HepG2 (cell line): Measurements from ENCODE around the gene SLC19A1. TPM values are rescaled to one million over a fixed set of nuclear protein-coding genes. Genes with fewer than 3 reads are reported as not detected.

ENCODE experiments used
- CAMTA2 ChIP-seq: sonication (generic); formaldehyde crosslinking; IDR thresholded peaks from 2 replicates; pipeline ENCODE4 v1.4.0; 2020; ENCODE audit warnings: mild to moderate bottlenecking, missing genetic modification reagents, borderline replicate concordance
- CEBPG ChIP-seq: IDR thresholded peaks from 2 replicates; pipeline ENCODE4 v1.6.1; 2016
- CREM ChIP-seq, 2 experiments: sonication (generic) in 1 of 2; formaldehyde crosslinking in 1 of 2; IDR thresholded peaks; 2 replicates each; pipeline versions ENCODE4 v1.4.0 to v1.6.1; 2016 to 2020; ENCODE audit warnings: antibody characterized with exemption in 1 of 2, mild to moderate bottlenecking in 1 of 2, missing genetic modification reagents in 1 of 2
- FOXO4 ChIP-seq: sonication (generic); formaldehyde crosslinking; conservative IDR thresholded peaks from 2 replicates; pipeline ENCODE4 v1.8.1; 2023; ENCODE audit warnings: missing genetic modification reagents
- KAT8 ChIP-seq: IDR thresholded peaks from 2 replicates; pipeline ENCODE4 v1.6.1; 2016; ENCODE audit warnings: missing genetic modification reagents, missing compliant biosample characterization
- MED1 ChIP-seq: sonication (generic); formaldehyde crosslinking; IDR thresholded peaks from 2 replicates; pipeline ENCODE4 v1.4.0; 2020; ENCODE audit warnings: missing genetic modification reagents
- MTF1 ChIP-seq: sonication (generic); formaldehyde crosslinking; IDR thresholded peaks from 2 replicates; pipeline ENCODE4 v1.5.0; 2020; ENCODE audit warnings: missing genetic modification reagents
- NAIF1 ChIP-seq: sonication (generic); formaldehyde crosslinking; IDR thresholded peaks from 2 replicates; pipeline ENCODE4 v1.5.0; 2020; ENCODE audit warnings: mild to moderate bottlenecking, missing genetic modification reagents, borderline replicate concordance
- NCOA5 ChIP-seq: sonication (generic); formaldehyde crosslinking; IDR thresholded peaks from 2 replicates; pipeline ENCODE4 v1.4.0; 2020; ENCODE audit warnings: missing genetic modification reagents
- NFIC ChIP-seq: IDR thresholded peaks from 2 replicates; pipeline ENCODE4 v1.6.1; 2012; ENCODE audit warnings: mild to moderate bottlenecking, low read length, inconsistent platforms
- NFRKB ChIP-seq: fragments of 450-650 bp; IDR thresholded peaks from 2 replicates; pipeline ENCODE4 v1.6.1; 2017
- PLRG1 ChIP-seq: fragments of 450-650 bp; conservative IDR thresholded peaks from 2 replicates; pipeline ENCODE4 v1.6.1; 2016
- ZBTB34 ChIP-seq: sonication (generic); formaldehyde crosslinking; IDR thresholded peaks from 2 replicates; pipeline ENCODE4 v1.8.0; 2022; ENCODE audit warnings: mild to moderate bottlenecking, missing genetic modification reagents
- ZNF10 ChIP-seq: sonication (generic); formaldehyde crosslinking; IDR thresholded peaks from 2 replicates; pipeline ENCODE4 v1.4.0; 2020; ENCODE audit warnings: mild to moderate bottlenecking, low read depth, missing genetic modification reagents, borderline replicate concordance
- ZNF354B ChIP-seq: sonication (generic); formaldehyde crosslinking; IDR thresholded peaks from 2 replicates; pipeline ENCODE4 v1.8.0; 2022; ENCODE audit warnings: mild to moderate bottlenecking, missing genetic modification reagents
- ZNF563 ChIP-seq: sonication (generic); formaldehyde crosslinking; IDR thresholded peaks from 2 replicates; pipeline ENCODE4 v1.8.0; 2022; ENCODE audit warnings: mild to moderate bottlenecking, moderate library complexity, missing genetic modification reagents
- ZNF720 ChIP-seq: sonication (generic); formaldehyde crosslinking; IDR thresholded peaks from 2 replicates; pipeline ENCODE4 v1.4.0; 2020; ENCODE audit warnings: missing genetic modification reagents
- ZNF816 ChIP-seq: sonication (generic); formaldehyde crosslinking; IDR thresholded peaks from 2 replicates; pipeline ENCODE4 v1.8.0; 2022; ENCODE audit warnings: missing genetic modification reagents, mild to moderate bottlenecking, borderline replicate concordance
- ZNF891 ChIP-seq: sonication (generic); formaldehyde crosslinking; IDR thresholded peaks from 2 replicates; pipeline ENCODE4 v1.5.0; 2020; ENCODE audit warnings: mild to moderate bottlenecking, missing genetic modification reagents
- polyA plus RNA-seq, 8 experiments: library from polyadenylated mRNA; depleted of rRNA in 3 of 8; stranded (reverse) in 7 of 8; unstranded in 1 of 8; fragments of >200 nt; fragmentation: Illumina TruSeq in 4 of 8; extraction: Trizol in 4 of 8; gene quantifications; 2 replicates each; pipeline versions ENCODE4 v1.2.1 to v1.2.3, GENCODE V29; 2011 to 2016; ENCODE audit warnings: low read depth in 4 of 8, missing spikeins in 1 of 8, mixed read lengths in 1 of 8; ENCODE audit not compliant: insufficient read depth in 1 of 8
- total RNA-seq, 5 experiments: library from RNA; depleted of rRNA; stranded (reverse); fragments of >200 nt; fragmentation: Illumina TruSeq; extraction: Trizol; gene quantifications; 2 replicates each; pipeline ENCODE4 v1.2.3, GENCODE V29; 2016; ENCODE audit warnings: low read depth in 1 of 5
- TF ChIP-seq, protein P1 (sequence below): IDR thresholded peaks from 2 replicates; pipeline ENCODE4 v1.6.1; 2016; ENCODE audit warnings: low read depth, borderline replicate concordance
- TF ChIP-seq, protein P2 (sequence below): sonication (generic); formaldehyde crosslinking; IDR thresholded peaks from 2 replicates; pipeline ENCODE4 v1.4.0; 2020; ENCODE audit warnings: missing genetic modification reagents, borderline replicate concordance
- TF ChIP-seq, protein P3 (sequence below): IDR thresholded peaks from 2 replicates; pipeline ENCODE4 v1.6.1; 2016; ENCODE audit warnings: low read depth, missing genetic modification reagents, missing compliant biosample characterization

The SLC19A1 gene
- total and polyA plus RNA-seq, 2 of the 13 experiments (the other 11 are each of a cell fraction or from before 2014, with no cell fraction given) = 21.8 to 23.0 TPM

DNA sequence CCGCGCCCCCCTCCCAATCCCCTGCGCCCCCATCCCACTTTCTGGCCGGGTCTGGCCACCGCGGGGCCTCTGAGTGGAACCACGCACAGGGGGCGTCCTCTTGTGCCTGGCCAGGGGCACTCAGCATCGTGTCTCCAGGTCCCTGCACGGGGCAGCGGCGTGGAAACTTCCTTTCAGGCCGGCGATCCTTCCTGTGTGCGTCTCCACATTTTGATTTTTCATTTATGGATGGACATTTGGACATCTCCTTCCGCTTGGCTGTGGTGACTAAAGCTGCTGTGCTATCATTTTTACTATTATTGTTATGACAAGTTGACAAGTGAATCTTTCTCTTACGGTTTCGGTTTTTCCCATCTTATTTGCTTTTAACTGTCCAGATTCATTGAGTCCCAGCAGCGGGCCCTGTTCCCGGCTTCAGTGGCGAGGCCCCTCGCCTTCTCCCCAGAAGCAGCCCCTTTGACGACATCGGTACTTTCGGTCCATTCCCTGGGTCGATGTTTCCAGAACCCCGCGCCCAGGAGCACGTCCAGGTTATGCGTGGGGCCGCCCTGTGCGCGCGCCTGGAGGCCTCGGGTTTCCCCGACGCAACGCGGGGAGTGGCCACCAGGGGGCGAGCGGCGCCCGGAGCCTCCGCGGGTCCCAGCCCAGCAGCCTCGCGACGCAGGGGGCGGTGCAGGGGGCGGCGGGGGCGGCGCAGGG lies 12.4 kb upstream of the SLC19A1 start (continued):
- TF ChIP-seq, protein P1, sequence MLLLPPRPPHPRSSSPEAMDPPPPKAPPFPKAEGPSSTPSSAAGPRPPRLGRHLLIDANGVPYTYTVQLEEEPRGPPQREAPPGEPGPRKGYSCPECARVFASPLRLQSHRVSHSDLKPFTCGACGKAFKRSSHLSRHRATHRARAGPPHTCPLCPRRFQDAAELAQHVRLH = no peak
- TF ChIP-seq KAT8 (CRISPR knock-in tag) (no peak), ZNF10 (CRISPR knock-in tag) (no peak), NFIC (no peak), NFRKB (no peak), NAIF1 (CRISPR knock-in tag) (no peak), ZNF816 (no peak), NCOA5 (no peak), ZBTB34 (CRISPR knock-in tag) (no peak), ZNF563 (CRISPR knock-in tag) (0 out of 2 replicates have a peak, but pooled peaks have one; percentile 24), CAMTA2 (CRISPR knock-in tag) (no peak), CEBPG (CRISPR knock-in tag) (no peak), CREM (IDR thresholded peaks at IDR 0.05) (no peak), CREM (CRISPR knock-in tag; IDR thresholded peaks at IDR 0.05) (no peak), MTF1 (CRISPR knock-in tag) (no peak), FOXO4 (CRISPR knock-in tag) (no peak), ZNF720 (no peak), ZNF354B (CRISPR knock-in tag) (no peak), MED1 (CRISPR knock-in tag) (peak; percentile 55; the same call in 1 of the 2 replicates), PLRG1 (no peak), ZNF891 (no peak)
- TF ChIP-seq, protein P2, sequence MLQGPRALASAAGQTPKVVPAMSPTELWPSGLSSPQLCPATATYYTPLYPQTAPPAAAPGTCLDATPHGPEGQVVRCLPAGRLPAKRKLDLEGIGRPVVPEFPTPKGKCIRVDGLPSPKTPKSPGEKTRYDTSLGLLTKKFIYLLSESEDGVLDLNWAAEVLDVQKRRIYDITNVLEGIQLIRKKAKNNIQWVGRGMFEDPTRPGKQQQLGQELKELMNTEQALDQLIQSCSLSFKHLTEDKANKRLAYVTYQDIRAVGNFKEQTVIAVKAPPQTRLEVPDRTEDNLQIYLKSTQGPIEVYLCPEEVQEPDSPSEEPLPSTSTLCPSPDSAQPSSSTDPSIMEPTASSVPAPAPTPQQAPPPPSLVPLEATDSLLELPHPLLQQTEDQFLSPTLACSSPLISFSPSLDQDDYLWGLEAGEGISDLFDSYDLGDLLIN (CRISPR knock-in tag) = no peak
- TF ChIP-seq, protein P3, sequence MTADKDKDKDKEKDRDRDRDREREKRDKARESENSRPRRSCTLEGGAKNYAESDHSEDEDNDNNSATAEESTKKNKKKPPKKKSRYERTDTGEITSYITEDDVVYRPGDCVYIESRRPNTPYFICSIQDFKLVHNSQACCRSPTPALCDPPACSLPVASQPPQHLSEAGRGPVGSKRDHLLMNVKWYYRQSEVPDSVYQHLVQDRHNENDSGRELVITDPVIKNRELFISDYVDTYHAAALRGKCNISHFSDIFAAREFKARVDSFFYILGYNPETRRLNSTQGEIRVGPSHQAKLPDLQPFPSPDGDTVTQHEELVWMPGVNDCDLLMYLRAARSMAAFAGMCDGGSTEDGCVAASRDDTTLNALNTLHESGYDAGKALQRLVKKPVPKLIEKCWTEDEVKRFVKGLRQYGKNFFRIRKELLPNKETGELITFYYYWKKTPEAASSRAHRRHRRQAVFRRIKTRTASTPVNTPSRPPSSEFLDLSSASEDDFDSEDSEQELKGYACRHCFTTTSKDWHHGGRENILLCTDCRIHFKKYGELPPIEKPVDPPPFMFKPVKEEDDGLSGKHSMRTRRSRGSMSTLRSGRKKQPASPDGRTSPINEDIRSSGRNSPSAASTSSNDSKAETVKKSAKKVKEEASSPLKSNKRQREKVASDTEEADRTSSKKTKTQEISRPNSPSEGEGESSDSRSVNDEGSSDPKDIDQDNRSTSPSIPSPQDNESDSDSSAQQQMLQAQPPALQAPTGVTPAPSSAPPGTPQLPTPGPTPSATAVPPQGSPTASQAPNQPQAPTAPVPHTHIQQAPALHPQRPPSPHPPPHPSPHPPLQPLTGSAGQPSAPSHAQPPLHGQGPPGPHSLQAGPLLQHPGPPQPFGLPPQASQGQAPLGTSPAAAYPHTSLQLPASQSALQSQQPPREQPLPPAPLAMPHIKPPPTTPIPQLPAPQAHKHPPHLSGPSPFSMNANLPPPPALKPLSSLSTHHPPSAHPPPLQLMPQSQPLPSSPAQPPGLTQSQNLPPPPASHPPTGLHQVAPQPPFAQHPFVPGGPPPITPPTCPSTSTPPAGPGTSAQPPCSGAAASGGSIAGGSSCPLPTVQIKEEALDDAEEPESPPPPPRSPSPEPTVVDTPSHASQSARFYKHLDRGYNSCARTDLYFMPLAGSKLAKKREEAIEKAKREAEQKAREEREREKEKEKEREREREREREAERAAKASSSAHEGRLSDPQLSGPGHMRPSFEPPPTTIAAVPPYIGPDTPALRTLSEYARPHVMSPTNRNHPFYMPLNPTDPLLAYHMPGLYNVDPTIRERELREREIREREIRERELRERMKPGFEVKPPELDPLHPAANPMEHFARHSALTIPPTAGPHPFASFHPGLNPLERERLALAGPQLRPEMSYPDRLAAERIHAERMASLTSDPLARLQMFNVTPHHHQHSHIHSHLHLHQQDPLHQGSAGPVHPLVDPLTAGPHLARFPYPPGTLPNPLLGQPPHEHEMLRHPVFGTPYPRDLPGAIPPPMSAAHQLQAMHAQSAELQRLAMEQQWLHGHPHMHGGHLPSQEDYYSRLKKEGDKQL (CRISPR knock-in tag) = no peak
